PFSK-1 (cell line): ENCODE measurements around the gene PPP1R12B.

Experiments used
- FOXP2 ChIP-seq: optimal IDR thresholded peaks from 2 replicates; pipeline ENCODE3; 2011; ENCODE audit warnings: borderline replicate concordance, control low read depth, inconsistent platforms; ENCODE audit not compliant: insufficient read depth; ENCODE audit errors: extremely low read length, extremely low read depth
- POLR2AphosphoS5 ChIP-seq: IDR thresholded peaks from 2 replicates; pipeline ENCODE4 v1.6.1; 2012; ENCODE audit warnings: low read depth, mild to moderate bottlenecking, control low read depth, low read length, moderate library complexity
- REST ChIP-seq, 2 experiments: IDR thresholded peaks; 2 replicates each; pipeline versions ENCODE4 v1.6.1 to v1.8.0; 2011 to 2012; ENCODE audit warnings: low read depth in 2 of 2, low read length in 2 of 2, control low read depth in 1 of 2, inconsistent platforms in 1 of 2, mild to moderate bottlenecking in 1 of 2, moderate library complexity in 1 of 2; ENCODE audit not compliant: insufficient read depth in 1 of 2
- TAF1 ChIP-seq: IDR thresholded peaks from 2 replicates; pipeline ENCODE4 v1.6.1; 2012; ENCODE audit warnings: low read length, control low read depth, borderline replicate concordance; ENCODE audit not compliant: insufficient read depth

- no peak for TF ChIP-seq POLR2AphosphoS5
- no peak for TF ChIP-seq FOXP2
- TF ChIP-seq TAF1, result no peak
- TF ChIP-seq REST (IDR thresholded peaks at IDR 0.05; ENCODE audit: insufficient read depth in 1 of 2, low read depth in 2 of 2, low read length in 2 of 2), result no peak
Measured at GRCh38 chr1:202561240-202561639, 212.7 kb downstream of the PPP1R12B start.
